ENCODE measurements around the gene AGMAT. TPM values are rescaled to one million over a fixed set of nuclear protein-coding genes. Genes with fewer than 3 reads are reported as not detected.

The AGMAT gene
- total and polyA plus RNA-seq, 2 donors from 2014 or later: 6.2 to 119 TPM

DNA sequence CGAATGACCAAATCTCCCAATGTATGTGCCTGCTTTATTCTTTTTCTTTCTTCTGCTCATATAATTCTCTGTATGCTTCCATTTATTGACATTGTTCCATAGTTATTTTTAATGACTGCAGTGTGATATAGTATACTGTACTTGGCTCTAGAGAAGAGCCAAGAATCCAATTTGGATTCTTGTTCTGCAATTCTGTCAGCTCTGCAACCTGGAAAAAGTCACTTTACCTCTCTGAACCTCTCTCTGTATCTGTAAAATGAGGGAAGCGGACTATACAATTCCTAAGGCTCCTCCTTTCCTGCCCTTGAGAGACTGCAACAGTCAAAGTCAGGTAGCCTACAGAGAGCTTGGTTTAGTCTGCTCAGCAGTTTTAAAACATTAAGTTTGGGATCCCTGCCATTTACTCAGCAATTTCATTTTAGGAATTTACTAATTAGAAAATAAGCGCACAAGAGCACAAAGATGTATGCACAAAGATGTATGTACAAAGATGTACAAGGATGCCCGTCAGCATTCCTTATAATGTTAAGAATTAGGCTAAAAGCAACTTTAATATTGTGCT is 43.5 kb downstream of the AGMAT start:
- no peaks in the 10 kb centered on the region for H3K27me3 ChIP-seq (ENCODE audit: control insufficient read depth, insufficient read depth, low read length)
- H3K4me1 ChIP-seq (ENCODE audit: control insufficient read depth in 2 of 3, insufficient read depth in 2 of 3, low read depth in 1 of 3, low read length in 3 of 3): no peaks in the 10 kb centered on the region
- peaks cover 8 to 43% (median 25%) of the 10 kb centered on the region in 3 donors for H3K36me3 ChIP-seq (ENCODE audit: control insufficient read depth in 2 of 3, insufficient read depth in 3 of 3, low read length in 3 of 3)
- H3K27ac ChIP-seq (ENCODE audit: low read depth in 2 of 2, low read length in 2 of 2): no peak overlapping the region
- H3K9me3 ChIP-seq (ENCODE audit: control insufficient read depth in 2 of 3, insufficient read depth in 1 of 3, low read length in 3 of 3): no peaks in the 10 kb centered on the region
- no peak for DNase-seq
- H3K4me3 ChIP-seq (ENCODE audit: low read length in 3 of 3): no peak overlapping the region
- FAIRE-seq: no peak
- no peak overlapping the region for H3K9ac ChIP-seq (ENCODE audit: low read length in 3 of 3)
- intact Hi-C loops (cut with DNase I): no loop called here
- TF ChIP-seq CTCF (IDR thresholded peaks at IDR 0.05; ENCODE audit: borderline replicate concordance, extremely low read depth, insufficient read depth): no peak

DNA sequence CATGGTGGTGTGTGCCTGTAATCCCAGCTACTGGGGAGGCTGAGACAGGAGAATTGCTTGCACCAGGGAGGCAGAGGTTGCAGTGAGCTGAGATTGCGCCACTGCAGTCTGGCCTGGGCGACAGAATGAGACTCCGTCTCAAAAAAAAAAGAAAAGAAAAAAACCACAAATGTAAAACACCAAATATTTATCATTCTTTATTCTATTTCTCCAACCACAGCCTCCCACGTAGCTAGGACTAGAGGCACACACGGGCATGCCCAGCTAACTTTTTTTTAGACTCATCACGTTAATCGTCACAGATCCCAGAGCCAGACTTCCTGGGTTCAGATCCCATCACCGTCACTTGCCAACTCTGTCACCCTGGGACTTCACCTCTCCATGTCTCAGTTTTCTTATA is 44.7 kb downstream of the AGMAT start:
- intact Hi-C loops (cut with DNase I): no loop called here
- no peaks in the 10 kb centered on the region for H3K4me1 ChIP-seq (ENCODE audit: control insufficient read depth in 2 of 3, insufficient read depth in 2 of 3, low read depth in 1 of 3, low read length in 3 of 3)
- peaks cover 8 to 44% (median 26%) of the 10 kb centered on the region in 3 donors for H3K36me3 ChIP-seq (ENCODE audit: control insufficient read depth in 2 of 3, insufficient read depth in 3 of 3, low read length in 3 of 3)
- no peak overlapping the region for H3K4me3 ChIP-seq (ENCODE audit: low read length in 3 of 3)
- no peak for DNase-seq
- H3K9ac ChIP-seq (ENCODE audit: low read length in 3 of 3): no peak overlapping the region
- no peaks in the 10 kb centered on the region for H3K9me3 ChIP-seq (ENCODE audit: control insufficient read depth in 2 of 3, insufficient read depth in 1 of 3, low read length in 3 of 3)
- no peak overlapping the region for H3K27ac ChIP-seq (ENCODE audit: low read depth in 2 of 2, low read length in 2 of 2)
- no peaks in the 10 kb centered on the region for H3K27me3 ChIP-seq (ENCODE audit: control insufficient read depth, insufficient read depth, low read length)
- no peak for FAIRE-seq
- no peak for TF ChIP-seq CTCF (IDR thresholded peaks at IDR 0.05; ENCODE audit: borderline replicate concordance, extremely low read depth, insufficient read depth)

DNA sequence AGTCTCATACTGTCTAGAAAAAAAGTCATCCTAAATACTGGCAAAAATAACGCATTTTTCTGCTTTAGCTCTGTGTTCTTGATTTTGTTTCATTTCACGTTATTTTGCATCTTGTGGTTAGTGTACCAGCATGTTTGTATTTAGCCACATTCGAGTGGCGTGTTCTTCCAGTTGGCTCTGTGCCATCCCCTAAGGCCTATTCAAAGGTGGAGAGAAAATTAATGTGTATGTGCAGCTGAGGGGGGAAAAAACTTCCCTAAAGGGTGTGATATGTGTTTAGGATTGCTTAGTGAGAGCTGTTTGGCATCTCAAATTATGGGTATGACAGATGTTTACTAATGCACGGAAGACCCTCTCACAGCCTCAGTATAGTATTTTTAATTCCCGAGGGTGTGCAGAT is 46.1 kb downstream of the AGMAT start:
- H3K27me3 ChIP-seq (ENCODE audit: control insufficient read depth, insufficient read depth, low read length): no peaks in the 10 kb centered on the region
- H3K36me3 ChIP-seq (ENCODE audit: control insufficient read depth in 2 of 3, insufficient read depth in 3 of 3, low read length in 3 of 3): peaks cover 8 to 35% (median 29%) of the 10 kb centered on the region in 3 donors
- peak in 1 of 5 donors; percentile 13 for DNase-seq
- FAIRE-seq: no peak
- no peak overlapping the region for H3K9ac ChIP-seq (ENCODE audit: low read length in 3 of 3)
- no peaks in the 10 kb centered on the region for H3K4me1 ChIP-seq (ENCODE audit: control insufficient read depth in 2 of 3, insufficient read depth in 2 of 3, low read depth in 1 of 3, low read length in 3 of 3)
- no peak overlapping the region for H3K4me3 ChIP-seq (ENCODE audit: low read length in 3 of 3)
- H3K27ac ChIP-seq (ENCODE audit: low read depth in 2 of 2, low read length in 2 of 2): no peak overlapping the region
- intact Hi-C loops (cut with DNase I): no loop called here
- no peak for TF ChIP-seq CTCF (IDR thresholded peaks at IDR 0.05; ENCODE audit: borderline replicate concordance, extremely low read depth, insufficient read depth)
- no peaks in the 10 kb centered on the region for H3K9me3 ChIP-seq (ENCODE audit: control insufficient read depth in 2 of 3, insufficient read depth in 1 of 3, low read length in 3 of 3)

- intact Hi-C loops (cut with DNase I): no loop called here
- no peaks in the 10 kb centered on the region for H3K9me3 ChIP-seq (ENCODE audit: control insufficient read depth in 2 of 3, insufficient read depth in 1 of 3, low read length in 3 of 3)
- no peak overlapping the region for H3K4me3 ChIP-seq (ENCODE audit: low read length in 3 of 3)
- no peak for DNase-seq
- no peak for TF ChIP-seq CTCF (IDR thresholded peaks at IDR 0.05; ENCODE audit: borderline replicate concordance, extremely low read depth, insufficient read depth)
- H3K27ac ChIP-seq (ENCODE audit: low read depth in 2 of 2, low read length in 2 of 2): no peak overlapping the region
- no peak for FAIRE-seq
- no peaks in the 10 kb centered on the region for H3K27me3 ChIP-seq (ENCODE audit: control insufficient read depth, insufficient read depth, low read length)
- peaks cover 0 to 7% (median 0%) of the 10 kb centered on the region in 3 donors for H3K4me1 ChIP-seq (ENCODE audit: control insufficient read depth in 2 of 3, insufficient read depth in 2 of 3, low read depth in 1 of 3, low read length in 3 of 3)
- H3K36me3 ChIP-seq (ENCODE audit: control insufficient read depth in 2 of 3, insufficient read depth in 3 of 3, low read length in 3 of 3): peaks cover 0 to 10% (median 10%) of the 10 kb centered on the region in 3 donors
- H3K9ac ChIP-seq (ENCODE audit: low read length in 3 of 3): no peak overlapping the region
These were observed 53.2 kb downstream of the AGMAT start for GRCh38 chr1:15531682-15532081.

Data from kidney (tissue), 14 donors.